IMR-90 (cell line): ENCODE results near the gene CDH13. TPM values are rescaled to one million over a fixed set of nuclear protein-coding genes. Genes with fewer than 3 reads are reported as not detected.

Source experiments
- ATAC-seq: fragments of 200-7000 bp; cut with Tn5 transposase; 2 replicates; pipeline ENCODE4 v1.9.1; 2020; ENCODE audit warnings: low read depth, mild to moderate bottlenecking, moderate library complexity
- BruUV-seq: library from RNA; stranded (reverse); fragments of 400-500 nt; replicated peaks from 2 replicates; lab custom pipeline; 2021; lab: Mats Ljungman, UMichigan
- CTCF ChIA-PET: fragments of 300-600 bp; formaldehyde crosslinking; extraction: SDS; loops from one replicate; lab custom pipeline; 2021; ENCODE audit warnings: antibody characterized with exemption; lab: Yijun Ruan, JAX
- POLR2A ChIA-PET: fragments of 300-600 bp; sonication (Branson Sonifier 250); formaldehyde crosslinking; loops from one replicate; lab custom pipeline; 2022; ENCODE audit warnings: antibody characterized with exemption; ENCODE audit not compliant: unreplicated experiment; lab: Charles Lee
- DNase-seq: peaks from one replicate; pipeline ENCODE4 v3.0.0; 2013
- H2AFZ ChIP-seq: replicated peaks from 2 replicates; pipeline ENCODE3; 2013; ENCODE audit warnings: low read length, mild to moderate bottlenecking; ENCODE audit not compliant: poor library complexity
- H2AK5ac ChIP-seq: 2 replicates; pipeline ENCODE4 v1.6.1; 2013; ENCODE audit warnings: low read depth, low read length, inconsistent platforms
- H2AK9ac ChIP-seq: replicated peaks from 2 replicates; pipeline ENCODE3; 2013; ENCODE audit warnings: mild to moderate bottlenecking, low read depth, low read length, moderate library complexity; ENCODE audit not compliant: poor library complexity
- H2BK120ac ChIP-seq: 2 replicates; pipeline ENCODE4 v1.6.1; 2013; ENCODE audit warnings: low read depth, low read length, inconsistent platforms
- H2BK15ac ChIP-seq: 3 replicates; pipeline ENCODE4 v1.6.1; 2013; ENCODE audit warnings: low read depth, low read length, inconsistent platforms
- H2BK20ac ChIP-seq: 2 replicates; pipeline ENCODE4 v1.6.1; 2013; ENCODE audit warnings: low read depth, mild to moderate bottlenecking, inconsistent platforms, low read length, moderate library complexity
- H2BK5ac ChIP-seq: 2 replicates; pipeline ENCODE4 v1.6.1; 2013; ENCODE audit warnings: mild to moderate bottlenecking, low read depth, low read length, inconsistent platforms; ENCODE audit not compliant: poor library complexity, severe bottlenecking
- H3K14ac ChIP-seq: replicated peaks from 2 replicates; pipeline ENCODE4 v1.6.1; 2013; ENCODE audit warnings: low read depth, low read length, inconsistent platforms
- H3K18ac ChIP-seq: 2 replicates; pipeline ENCODE4 v1.6.1; 2013; ENCODE audit warnings: low read depth, low read length, control low read depth
- H3K23ac ChIP-seq: 2 replicates; pipeline ENCODE4 v1.6.1; 2013; ENCODE audit warnings: low read depth, low read length, inconsistent platforms
- H3K27ac ChIP-seq: 2 replicates; pipeline ENCODE4 v1.5.1; 2013; ENCODE audit warnings: mild to moderate bottlenecking, control low read depth, low read length; ENCODE audit not compliant: insufficient read depth
- H3K27me3 ChIP-seq: 2 replicates; pipeline ENCODE4 v1.6.1; 2013; ENCODE audit warnings: low read length; ENCODE audit not compliant: control insufficient read depth, insufficient read depth
- H3K36me3 ChIP-seq: 2 replicates; pipeline ENCODE4 v1.6.1; 2013; ENCODE audit warnings: low read length, mixed read lengths; ENCODE audit not compliant: control insufficient read depth, insufficient read depth
- H3K4ac ChIP-seq: 2 replicates; pipeline ENCODE4 v1.6.1; 2013; ENCODE audit warnings: low read depth, low read length, inconsistent platforms
- H3K4me1 ChIP-seq: 2 replicates; pipeline ENCODE4 v1.6.1; 2013; ENCODE audit warnings: low read length, mixed read lengths; ENCODE audit not compliant: control insufficient read depth, insufficient read depth
- H3K4me2 ChIP-seq: 2 replicates; pipeline ENCODE4 v1.6.1; 2013; ENCODE audit warnings: low read depth, mild to moderate bottlenecking, control low read depth, low read length, moderate library complexity
- H3K4me3 ChIP-seq: 2 replicates; pipeline ENCODE4 v1.5.1; 2013; ENCODE audit warnings: low read depth, mild to moderate bottlenecking, control low read depth, low read length, moderate library complexity; ENCODE audit not compliant: insufficient read depth
- H3K56ac ChIP-seq: 2 replicates; pipeline ENCODE4 v1.6.1; 2013; ENCODE audit warnings: low read length, inconsistent platforms; ENCODE audit not compliant: insufficient read depth; ENCODE audit errors: extremely low read depth
- H3K79me1 ChIP-seq, 2 experiments: 2 replicates each; pipeline ENCODE4 v1.6.1; 2013; ENCODE audit warnings: low read length in 2 of 2, inconsistent platforms in 1 of 2, low read depth in 1 of 2
- H3K9ac ChIP-seq: 2 replicates; pipeline ENCODE4 v1.6.1; 2013; ENCODE audit warnings: low read depth, low read length, control low read depth
- H3K9me1 ChIP-seq: 2 replicates; pipeline ENCODE4 v1.6.1; 2013; ENCODE audit warnings: low read length, inconsistent platforms; ENCODE audit not compliant: insufficient read depth
- H3K9me3 ChIP-seq: 2 replicates; pipeline ENCODE4 v1.6.1; 2013; ENCODE audit warnings: low read length; ENCODE audit not compliant: control insufficient read depth, insufficient read depth
- H4K20me1 ChIP-seq: 2 replicates; pipeline ENCODE4 v1.6.1; 2013; ENCODE audit warnings: low read length, inconsistent platforms; ENCODE audit not compliant: insufficient read depth
- H4K5ac ChIP-seq: 2 replicates; pipeline ENCODE4 v1.6.1; 2013; ENCODE audit warnings: mild to moderate bottlenecking, low read depth, low read length, control low read depth
- H4K8ac ChIP-seq, 2 experiments: 2 replicates each; pipeline ENCODE4 v1.6.1; 2013; ENCODE audit warnings: low read depth in 2 of 2, low read length in 2 of 2, control low read depth in 1 of 2, inconsistent platforms in 1 of 2
- H4K91ac ChIP-seq: 2 replicates; pipeline ENCODE4 v1.6.1; 2013; ENCODE audit warnings: low read depth, low read length, inconsistent platforms; ENCODE audit not compliant: insufficient read depth
- BHLHE40 ChIP-seq: fragments of 150-350 bp; IDR thresholded peaks from 2 replicates; pipeline ENCODE4 v1.6.1; 2016; ENCODE audit warnings: mild to moderate bottlenecking, low read depth, low read length
- CEBPB ChIP-seq: IDR thresholded peaks from 2 replicates; pipeline ENCODE4 v1.6.1; 2012; ENCODE audit warnings: low read depth, low read length, improper control_type of control experiment
- CHD1 ChIP-seq: IDR thresholded peaks from 2 replicates; pipeline ENCODE4 v1.6.1; 2012; ENCODE audit warnings: low read depth, low read length, improper control_type of control experiment
- FOS ChIP-seq: fragments of 150-350 bp; IDR thresholded peaks from 2 replicates; pipeline ENCODE4 v1.6.1; 2016; ENCODE audit warnings: low read depth, low read length
- MAFK ChIP-seq: IDR thresholded peaks from 2 replicates; pipeline ENCODE4 v1.6.1; 2012; ENCODE audit warnings: low read depth, low read length, improper control_type of control experiment
- MAZ ChIP-seq: IDR thresholded peaks from 2 replicates; pipeline ENCODE4 v1.6.1; 2012; ENCODE audit warnings: low read depth, mild to moderate bottlenecking, low read length, improper control_type of control experiment, moderate library complexity, borderline replicate concordance
- MXI1 ChIP-seq: IDR thresholded peaks from 2 replicates; pipeline ENCODE4 v1.6.1; 2012; ENCODE audit warnings: low read depth, mild to moderate bottlenecking, low read length, moderate library complexity, borderline replicate concordance
- NFE2L2 ChIP-seq: fragments of 150-350 bp; IDR thresholded peaks from 2 replicates; pipeline ENCODE4 v1.6.1; 2016; ENCODE audit warnings: low read depth, mild to moderate bottlenecking, low read length
- POLR2A ChIP-seq: IDR thresholded peaks from 2 replicates; pipeline ENCODE4 v1.6.1; 2012; ENCODE audit warnings: mild to moderate bottlenecking, low read depth, low read length
- RAD21 ChIP-seq: IDR thresholded peaks from 2 replicates; pipeline ENCODE4 v1.6.1; 2012; ENCODE audit warnings: low read length, improper control_type of control experiment
- RCOR1 ChIP-seq: IDR thresholded peaks from 2 replicates; pipeline ENCODE4 v1.6.1; 2012; ENCODE audit warnings: mild to moderate bottlenecking, low read length, improper control_type of control experiment; ENCODE audit not compliant: insufficient replicate concordance
- RFX5 ChIP-seq: IDR thresholded peaks from 2 replicates; pipeline ENCODE4 v1.8.0; 2012; ENCODE audit warnings: low read depth, mild to moderate bottlenecking, low read length, moderate library complexity
- SMC3 ChIP-seq: fragments of 150-350 bp; IDR thresholded peaks from 2 replicates; pipeline ENCODE4 v1.6.1; 2016; ENCODE audit warnings: low read depth, mild to moderate bottlenecking, antibody characterized with exemption, low read length, moderate library complexity
- USF2 ChIP-seq: fragments of 150-350 bp; IDR thresholded peaks from 2 replicates; pipeline ENCODE4 v1.6.1; 2017; ENCODE audit warnings: mild to moderate bottlenecking, antibody characterized with exemption, low read length, low read depth
- WGBS, 2 experiments: methylation state at CpG; one replicate each; pipeline versions ENCODE4 v1.1.5 to v1.1.7; 2013; ENCODE audit warnings: missing lambda C conversion rate in 2 of 2; ENCODE audit not compliant: insufficient read length in 1 of 2; ENCODE audit errors: extremely low coverage in 2 of 2; 5-methylcytosine and 5-hydroxymethylcytosine counted together
- dilution Hi-C: fragments of 300-500 bp; cut with HindIII; formaldehyde crosslinking; loops from one replicate; pipeline ENCODE4 v1.14.3; 2018; ENCODE audit warnings: low sequenced_read_pairs; ENCODE audit not compliant: unreplicated experiment
- in situ Hi-C: fragments of 300-500 bp; cut with MboI; formaldehyde crosslinking; loops from 3 replicates; pipeline ENCODE4 v1.14.3; 2019; ENCODE audit warnings: low sequenced_read_pairs, inconsistent platforms, mixed read lengths
- intact Hi-C: fragments of 100-400 bp; cut with micrococcal nuclease; formaldehyde crosslinking; loops from 2 replicates; pipeline ENCODE4 v1.10.0; 2022
- polyA plus RNA-seq, 3 experiments: library from polyadenylated mRNA; depleted of rRNA; stranded (reverse); fragments of >200 nt; gene quantifications; 2 replicates each; pipeline ENCODE4 v1.2.3, GENCODE V29; 2012; ENCODE audit warnings: low replicate concordance in 1 of 3
- total RNA-seq: library from RNA; depleted of rRNA; stranded (reverse); fragments of >200 nt; gene quantifications from 2 replicates; pipeline ENCODE4 v1.2.3, GENCODE V29; 2012
- TF ChIP-seq, protein P1 (sequence below): fragments of 150-350 bp; IDR thresholded peaks from 2 replicates; pipeline ENCODE4 v1.6.1; 2016; ENCODE audit warnings: low read depth, mild to moderate bottlenecking, low read length, moderate library complexity, borderline replicate concordance
- TF ChIP-seq, protein P2 (sequence below): conservative IDR thresholded peaks from 2 replicates; pipeline ENCODE4 v1.5.1; 2012; ENCODE audit warnings: mild to moderate bottlenecking, low read depth, low read length, improper control_type of control experiment

Gene CDH13
- total and polyA plus RNA-seq, 2 of the 4 experiments (the other 2 are of a cell fraction) = 61.6 to 74.7 TPM

- Histone ChIP-seq H3K4me1 (peaks cover 2% of the 10 kb centered on the region; the same call in 1 of the 2 replicates), H3K14ac (no peak overlapping the region), H2AK5ac (no peak overlapping the region), H3K9ac (no peak overlapping the region), H2AFZ (no peak overlapping the region), H2AK9ac (no peak overlapping the region), H3K9me1 (peaks cover 3% of the 10 kb centered on the region; the same call in 1 of the 2 replicates), H3K56ac (no peak overlapping the region), H3K27ac (no peak overlapping the region), H3K4me3 (no peak overlapping the region), H3K4me2 (no peak overlapping the region), H3K9me3 (no peaks in the 10 kb centered on the region), H3K27me3 (no peaks in the 10 kb centered on the region), H2BK5ac (no peak overlapping the region), H2BK20ac (no peak overlapping the region), H2BK120ac (no peak overlapping the region), H3K23ac (no peak overlapping the region), H4K5ac (no peak overlapping the region), H4K20me1 (no peaks in the 10 kb centered on the region), H4K91ac (no peak overlapping the region), H3K36me3 (no peaks in the 10 kb centered on the region), H2BK15ac (no peak overlapping the region), H4K8ac (no peak overlapping the region), H3K18ac (no peak overlapping the region), H3K79me1 (no peaks in the 10 kb centered on the region), H3K4ac (no peak overlapping the region)
- ATAC-seq = no peak
- intact Hi-C loops (no loop called here), dilution Hi-C loops (no loop called here), in situ Hi-C loops (no loop called here)
- 75% methylated on average over 7 of the region's 17 CpGs; no CpG with 5 or more reads in 1 of the 2 experiments for WGBS, 2 experiments
- TF ChIP-seq, protein P1, sequence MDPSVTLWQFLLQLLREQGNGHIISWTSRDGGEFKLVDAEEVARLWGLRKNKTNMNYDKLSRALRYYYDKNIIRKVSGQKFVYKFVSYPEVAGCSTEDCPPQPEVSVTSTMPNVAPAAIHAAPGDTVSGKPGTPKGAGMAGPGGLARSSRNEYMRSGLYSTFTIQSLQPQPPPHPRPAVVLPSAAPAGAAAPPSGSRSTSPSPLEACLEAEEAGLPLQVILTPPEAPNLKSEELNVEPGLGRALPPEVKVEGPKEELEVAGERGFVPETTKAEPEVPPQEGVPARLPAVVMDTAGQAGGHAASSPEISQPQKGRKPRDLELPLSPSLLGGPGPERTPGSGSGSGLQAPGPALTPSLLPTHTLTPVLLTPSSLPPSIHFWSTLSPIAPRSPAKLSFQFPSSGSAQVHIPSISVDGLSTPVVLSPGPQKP = no peak
- TF ChIP-seq RAD21 (no peak), NFE2L2 (no peak), CEBPB (no peak), MXI1 (no peak), FOS (no peak), CHD1 (no peak), MAFK (no peak), RFX5 (no peak), RCOR1 (no peak), USF2 (no peak), POLR2A (no peak), BHLHE40 (no peak), SMC3 (no peak), MAZ (no peak)
- TF ChIP-seq, protein P2, sequence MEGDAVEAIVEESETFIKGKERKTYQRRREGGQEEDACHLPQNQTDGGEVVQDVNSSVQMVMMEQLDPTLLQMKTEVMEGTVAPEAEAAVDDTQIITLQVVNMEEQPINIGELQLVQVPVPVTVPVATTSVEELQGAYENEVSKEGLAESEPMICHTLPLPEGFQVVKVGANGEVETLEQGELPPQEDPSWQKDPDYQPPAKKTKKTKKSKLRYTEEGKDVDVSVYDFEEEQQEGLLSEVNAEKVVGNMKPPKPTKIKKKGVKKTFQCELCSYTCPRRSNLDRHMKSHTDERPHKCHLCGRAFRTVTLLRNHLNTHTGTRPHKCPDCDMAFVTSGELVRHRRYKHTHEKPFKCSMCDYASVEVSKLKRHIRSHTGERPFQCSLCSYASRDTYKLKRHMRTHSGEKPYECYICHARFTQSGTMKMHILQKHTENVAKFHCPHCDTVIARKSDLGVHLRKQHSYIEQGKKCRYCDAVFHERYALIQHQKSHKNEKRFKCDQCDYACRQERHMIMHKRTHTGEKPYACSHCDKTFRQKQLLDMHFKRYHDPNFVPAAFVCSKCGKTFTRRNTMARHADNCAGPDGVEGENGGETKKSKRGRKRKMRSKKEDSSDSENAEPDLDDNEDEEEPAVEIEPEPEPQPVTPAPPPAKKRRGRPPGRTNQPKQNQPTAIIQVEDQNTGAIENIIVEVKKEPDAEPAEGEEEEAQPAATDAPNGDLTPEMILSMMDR = no peak
- no TSS peak for BruUV-seq
- CTCF ChIA-PET = no interaction called here
- DNase-seq = no peak
- POLR2A ChIA-PET = no interaction called here
Measured at GRCh38 chr16:83623091-83623730, 996.4 kb downstream of the CDH13 start.
